Lung (tissue), 12 donors: Measurements from ENCODE around the gene CABLES2. TPM values are rescaled to one million over a fixed set of nuclear protein-coding genes. Genes with fewer than 3 reads are reported as not detected.

Source experiments
- ATAC-seq: fragments of 200-7000 bp; cut with Tn5 transposase; one replicate; pipeline ENCODE4 v1.9.1; 2020; ENCODE audit warnings: moderate number of reproducible peaks; ENCODE audit not compliant: insufficient read depth, low FRiP score
- DNase-seq, 3 donors: peaks; one replicate each; pipeline ENCODE4 v3.0.0-alpha.2; 2013 to 2017
- H3K27ac ChIP-seq, 2 donors: one replicate each; pipeline ENCODE4 v1.5.1; 2013; ENCODE audit warnings: mild to moderate bottlenecking in 2 of 2, moderate library complexity in 2 of 2, control low read depth in 1 of 2, inconsistent platforms in 1 of 2, low read depth in 1 of 2, low read length in 1 of 2
- H3K27me3 ChIP-seq, 3 donors: one replicate each; pipeline ENCODE4 v1.5.1; 2013; ENCODE audit warnings: low read length in 2 of 3; ENCODE audit not compliant: control insufficient read depth in 3 of 3, insufficient read depth in 3 of 3
- H3K36me3 ChIP-seq, 4 donors: one replicate each; pipeline ENCODE4 v1.5.1; 2013; ENCODE audit warnings: low read length in 4 of 4, mild to moderate bottlenecking in 1 of 4, moderate library complexity in 1 of 4; ENCODE audit not compliant: control insufficient read depth in 4 of 4, insufficient read depth in 4 of 4
- H3K4me1 ChIP-seq, 5 donors: one replicate each; pipeline ENCODE4 v1.5.1; 2013; ENCODE audit warnings: low read length in 5 of 5, mild to moderate bottlenecking in 2 of 5, moderate library complexity in 1 of 5; ENCODE audit not compliant: control insufficient read depth in 5 of 5, insufficient read depth in 5 of 5
- H3K4me3 ChIP-seq: one replicate; pipeline ENCODE4 v1.5.1; 2013; ENCODE audit warnings: mild to moderate bottlenecking, control low read depth, moderate library complexity
- H3K9ac ChIP-seq, 2 donors: one replicate each; pipeline ENCODE4 v1.5.1; 2013; ENCODE audit warnings: low read length in 2 of 2, control low read depth in 1 of 2; ENCODE audit not compliant: insufficient read depth in 1 of 2
- H3K9me3 ChIP-seq, 4 donors: one replicate each; pipeline ENCODE4 v1.5.1; 2013; ENCODE audit warnings: low read length in 3 of 4, mild to moderate bottlenecking in 1 of 4, moderate library complexity in 1 of 4; ENCODE audit not compliant: control insufficient read depth in 4 of 4, insufficient read depth in 3 of 4
- WGBS, 2 donors: extraction: QIAGEN DNeasy Blood & Tissue Kit; methylation state at CpG; one replicate each; pipeline ENCODE4 v1.1.7; 2013; 5-methylcytosine and 5-hydroxymethylcytosine counted together
- polyA plus RNA-seq, 2 donors: library from polyadenylated mRNA; stranded (reverse); fragments of 200-250 nt; gene quantifications; one replicate each; pipeline ENCODE4 v1.2.1, GENCODE V29; 2013
- total RNA-seq, 2 donors: library from RNA; depleted of rRNA in 1 of 2; stranded (reverse); fragments of >200 nt in 1 of 2; gene quantifications; one replicate each; pipeline ENCODE4 v1.2.1, GENCODE V29; 2014 to 2021
- TF ChIP-seq, protein P1 (sequence below): IDR thresholded peaks from 2 replicates; pipeline ENCODE4 v1.5.1; 2012; ENCODE audit warnings: mild to moderate bottlenecking; ENCODE audit errors: control extremely low read depth, extremely low read depth
- donor health status: control.
- donor health status: control.
- donor health status: Bipolar disorder and iron deficiency.
- donor health status: healthy.
- donor health status: DM: yes; HTN: yes; CAD: no.

Gene CABLES2
- total and polyA plus RNA-seq, 4 donors: 1.9 to 4.4 (median 3.6) TPM

DNA sequence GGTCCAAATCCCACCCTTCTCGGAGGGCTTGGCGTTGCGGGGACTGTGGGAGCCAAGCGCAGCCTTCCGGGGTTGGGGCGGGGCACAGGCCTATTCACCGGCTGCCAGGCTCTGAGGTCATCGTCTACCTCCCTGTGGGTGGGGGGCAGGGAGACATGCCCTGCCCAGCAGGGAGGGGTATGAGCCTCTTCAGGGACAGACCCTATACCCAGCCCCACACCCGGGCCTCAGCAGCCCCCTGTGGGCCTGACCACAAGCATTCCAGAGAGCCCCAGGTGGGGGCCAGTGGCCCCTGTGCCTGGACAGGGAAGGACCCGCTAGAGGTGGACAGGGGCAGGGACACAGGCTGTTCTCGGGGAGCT is 51.6 kb downstream of the CABLES2 start:
- H3K36me3 ChIP-seq: peaks cover 0 to 33% (median 3%) of the 10 kb centered on the region in 4 donors
- peak overlapping the region; percentile 87 to 91 for H3K27ac ChIP-seq
- no peak for DNase-seq
- no peak for ATAC-seq
- no peak overlapping the region for H3K9ac ChIP-seq
- H3K4me3 ChIP-seq: no peak overlapping the region
- peaks cover 10 to 51% (median 40%) of the 10 kb centered on the region in 5 donors for H3K4me1 ChIP-seq
- TF ChIP-seq, protein P1, sequence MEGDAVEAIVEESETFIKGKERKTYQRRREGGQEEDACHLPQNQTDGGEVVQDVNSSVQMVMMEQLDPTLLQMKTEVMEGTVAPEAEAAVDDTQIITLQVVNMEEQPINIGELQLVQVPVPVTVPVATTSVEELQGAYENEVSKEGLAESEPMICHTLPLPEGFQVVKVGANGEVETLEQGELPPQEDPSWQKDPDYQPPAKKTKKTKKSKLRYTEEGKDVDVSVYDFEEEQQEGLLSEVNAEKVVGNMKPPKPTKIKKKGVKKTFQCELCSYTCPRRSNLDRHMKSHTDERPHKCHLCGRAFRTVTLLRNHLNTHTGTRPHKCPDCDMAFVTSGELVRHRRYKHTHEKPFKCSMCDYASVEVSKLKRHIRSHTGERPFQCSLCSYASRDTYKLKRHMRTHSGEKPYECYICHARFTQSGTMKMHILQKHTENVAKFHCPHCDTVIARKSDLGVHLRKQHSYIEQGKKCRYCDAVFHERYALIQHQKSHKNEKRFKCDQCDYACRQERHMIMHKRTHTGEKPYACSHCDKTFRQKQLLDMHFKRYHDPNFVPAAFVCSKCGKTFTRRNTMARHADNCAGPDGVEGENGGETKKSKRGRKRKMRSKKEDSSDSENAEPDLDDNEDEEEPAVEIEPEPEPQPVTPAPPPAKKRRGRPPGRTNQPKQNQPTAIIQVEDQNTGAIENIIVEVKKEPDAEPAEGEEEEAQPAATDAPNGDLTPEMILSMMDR: no peak
- WGBS, 2 donors: 41 to 54% methylated on average over 11 of the region's 11 CpGs
- no peaks in the 10 kb centered on the region for H3K27me3 ChIP-seq
- H3K9me3 ChIP-seq: no peaks in the 10 kb centered on the region

DNA sequence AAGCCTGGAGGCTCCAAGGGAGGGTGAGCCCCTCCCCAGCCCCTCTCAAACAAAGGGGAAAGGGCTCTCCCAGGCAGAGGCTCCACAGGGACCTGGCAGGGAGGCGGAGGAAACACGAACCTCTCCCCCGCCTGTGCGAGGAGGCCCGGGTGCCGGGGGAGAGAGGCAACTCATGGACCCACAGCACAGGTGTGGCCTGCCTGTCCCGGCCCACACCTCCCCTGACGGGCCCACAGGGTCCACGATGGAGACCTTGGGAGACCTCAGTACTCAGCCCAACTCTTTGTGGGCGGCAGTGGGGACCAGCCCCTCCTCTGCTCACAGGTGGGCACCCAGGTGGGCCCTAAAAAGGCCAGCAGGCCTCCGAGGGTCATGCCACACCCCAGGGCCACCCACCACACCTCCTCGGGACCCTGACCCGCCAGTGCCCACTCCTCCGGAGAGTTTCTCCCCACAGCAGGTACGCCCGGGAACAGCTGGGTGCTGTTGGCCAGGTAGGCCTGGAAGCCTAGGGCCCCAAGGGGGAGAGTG is 52.2 kb downstream of the CABLES2 start:
- WGBS, 2 donors: 61 to 79% methylated on average over 10 to 16 of the region's 16 CpGs
- TF ChIP-seq, protein P1: no peak
- Histone ChIP-seq H3K27ac (peak overlapping the region; percentile 87 to 91), H3K36me3 (peaks cover 0 to 39% (median 3%) of the 10 kb centered on the region in 4 donors), H3K9ac (no peak overlapping the region), H3K27me3 (no peaks in the 10 kb centered on the region), H3K4me3 (no peak overlapping the region), H3K4me1 (peaks cover 10 to 50% (median 40%) of the 10 kb centered on the region in 5 donors), H3K9me3 (no peaks in the 10 kb centered on the region)
- no peak for DNase-seq
- no peak for ATAC-seq

DNA sequence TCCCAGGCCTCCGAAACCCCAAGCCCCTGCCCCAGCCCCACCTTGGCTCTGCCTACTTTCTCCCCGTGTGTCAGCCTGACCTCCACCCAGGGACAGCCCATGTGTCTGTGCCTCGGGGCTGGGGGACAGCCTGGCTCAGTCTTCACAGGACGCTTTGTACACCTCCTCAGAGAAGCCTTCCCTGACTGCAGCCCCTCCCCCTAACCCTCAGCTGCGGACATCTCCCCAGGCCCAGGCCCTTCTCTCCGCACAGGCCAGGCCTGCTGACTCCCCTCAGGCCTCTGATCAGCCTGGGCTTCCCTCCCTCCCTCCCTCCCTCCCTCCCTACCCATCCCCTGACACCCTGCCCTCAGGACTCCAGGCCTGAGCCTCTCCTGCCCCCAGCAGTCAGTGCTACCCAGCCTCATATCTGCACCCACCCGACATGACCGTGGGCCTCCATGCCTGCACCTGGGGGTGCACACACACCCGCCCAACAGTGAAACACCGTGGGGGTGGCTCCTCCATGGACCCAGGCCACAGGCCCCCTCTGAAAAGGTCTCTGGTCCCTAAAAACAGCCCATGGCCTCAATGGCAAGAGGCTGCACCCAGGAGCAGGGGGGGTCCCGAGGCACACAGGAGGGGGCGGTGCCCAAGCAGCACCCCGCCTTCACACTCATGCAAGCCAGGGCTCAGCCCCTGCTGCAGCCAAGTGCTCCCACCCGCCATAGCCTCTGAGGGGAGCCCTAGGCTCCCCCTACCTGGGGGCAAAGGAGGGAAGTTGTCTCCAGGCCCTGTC is 52.9 kb downstream of the CABLES2 start:
- ATAC-seq (no peak), DNase-seq (no peak)
- TF ChIP-seq, protein P1: no peak
- H3K27me3 ChIP-seq: no peaks in the 10 kb centered on the region
- H3K27ac ChIP-seq: peak overlapping the region; percentile 87 to 91
- H3K4me3 ChIP-seq: no peak overlapping the region
- no peaks in the 10 kb centered on the region for H3K9me3 ChIP-seq
- H3K4me1 ChIP-seq: peaks cover 10 to 46% (median 40%) of the 10 kb centered on the region in 5 donors
- H3K36me3 ChIP-seq: peaks cover 0 to 41% (median 3%) of the 10 kb centered on the region in 4 donors
- no peak overlapping the region for H3K9ac ChIP-seq
- WGBS, 2 donors: 81 to 84% methylated on average over 14 of the region's 14 CpGs
